PC-3 (cell line): ENCODE data around the gene DPH2. TPM values are rescaled to one million over a fixed set of nuclear protein-coding genes. Genes with fewer than 3 reads are reported as not detected.

ENCODE experiments used
- ATAC-seq: fragments of 200-7000 bp; cut with Tn5 transposase; 2 replicates; pipeline ENCODE4 v1.9.1; 2020; ENCODE audit warnings: mild to moderate bottlenecking, moderate library complexity
- BruUV-seq: library from RNA; stranded (reverse); fragments of 400-500 nt; replicated peaks from 2 replicates; lab custom pipeline; 2021; lab: Mats Ljungman, UMichigan
- CTCF ChIA-PET: fragments of 300-600 bp; sonication (Branson Sonifier 250); formaldehyde crosslinking; loops from one replicate; lab custom pipeline; 2022; ENCODE audit warnings: antibody characterized with exemption; lab: Charles Lee
- POLR2A ChIA-PET: fragments of 300-600 bp; sonication (Branson Sonifier 250); formaldehyde crosslinking; loops from one replicate; lab custom pipeline; 2022; ENCODE audit warnings: antibody characterized with exemption; ENCODE audit not compliant: unreplicated experiment; lab: Charles Lee
- DNase-seq: peaks from one replicate; pipeline ENCODE4 v3.0.0-alpha.2; 2015
- H2AFZ ChIP-seq: fragments of 300-600 bp; sonication (generic); 2 replicates; pipeline ENCODE4 v1.6.0; 2016; ENCODE audit warnings: antibody characterized with exemption, low read length
- H3F3A ChIP-seq: fragments of 300-600 bp; sonication (generic); one replicate; pipeline ENCODE4 v1.6.0; 2017; ENCODE audit warnings: antibody characterized with exemption, low read length, control low read depth, mild to moderate bottlenecking; ENCODE audit not compliant: unreplicated experiment
- H3K27ac ChIP-seq: fragments of 300-600 bp; sonication (generic); 2 replicates; pipeline ENCODE4 v1.5.1; 2016; ENCODE audit warnings: mild to moderate bottlenecking, low read length
- H3K27me3 ChIP-seq: fragments of 300-600 bp; sonication (generic); 2 replicates; pipeline ENCODE4 v1.6.1; 2016; ENCODE audit warnings: low read length, mixed read lengths
- H3K36me3 ChIP-seq: fragments of 300-600 bp; sonication (generic); 2 replicates; pipeline ENCODE4 v1.6.1; 2016; ENCODE audit warnings: low read depth, mixed run types, low read length, mixed read lengths
- H3K4me1 ChIP-seq: fragments of 300-600 bp; sonication (generic); 2 replicates; pipeline ENCODE4 v1.5.1; 2016; ENCODE audit warnings: low read length; ENCODE audit not compliant: insufficient read depth
- H3K4me2 ChIP-seq: fragments of 300-600 bp; sonication (generic); 2 replicates; pipeline ENCODE4 v1.6.0; 2016; ENCODE audit warnings: low read length
- H3K4me3 ChIP-seq: fragments of 300-600 bp; sonication (generic); 2 replicates; pipeline ENCODE4 v1.5.1; 2016; ENCODE audit warnings: mild to moderate bottlenecking, low read length, mixed read lengths
- H3K79me2 ChIP-seq: fragments of 300-600 bp; sonication (generic); 2 replicates; pipeline ENCODE4 v1.6.1; 2017; ENCODE audit warnings: low read length, mixed read lengths
- H3K9ac ChIP-seq: fragments of 300-600 bp; sonication (generic); 2 replicates; pipeline ENCODE4 v1.6.0; 2016; ENCODE audit warnings: mild to moderate bottlenecking, low read length
- H3K9me2 ChIP-seq: fragments of 300-600 bp; sonication (generic); replicated peaks from 2 replicates; pipeline ENCODE4 v1.6.1; 2016; ENCODE audit warnings: mixed run types, low read length, mixed read lengths
- H3K9me3 ChIP-seq: fragments of 300-600 bp; sonication (generic); 2 replicates; pipeline ENCODE4 v1.6.1; 2016; ENCODE audit warnings: low read length, mixed read lengths
- H4K20me1 ChIP-seq: fragments of 300-600 bp; sonication (generic); 2 replicates; pipeline ENCODE4 v1.6.1; 2016; ENCODE audit warnings: low read length, mixed read lengths
- EZH2 ChIP-seq: fragments of 300-600 bp; sonication (generic); IDR thresholded peaks from one replicate; pipeline ENCODE4 v1.6.1; 2017; ENCODE audit warnings: antibody characterized with exemption, mild to moderate bottlenecking, low read length; ENCODE audit not compliant: unreplicated experiment
- EZH2phosphoT487 ChIP-seq: fragments of 300-600 bp; sonication (generic); IDR thresholded peaks from 2 replicates; pipeline ENCODE4 v1.6.1; 2018; ENCODE audit warnings: mild to moderate bottlenecking, antibody characterized with exemption, low read length, borderline replicate concordance
- intact Hi-C: fragments of 100-400 bp; cut with micrococcal nuclease; formaldehyde crosslinking; loops from 2 replicates; pipeline ENCODE4 v1.9.0; 2023
- total RNA-seq: library from RNA; depleted of rRNA; stranded (reverse); fragments of >200 nt; gene quantifications from 2 replicates; pipeline ENCODE4 v1.2.3, GENCODE V29; 2014
- TF ChIP-seq, protein P1 (sequence below): fragments of 300-600 bp; sonication (generic); conservative IDR thresholded peaks from 2 replicates; pipeline ENCODE4 v1.5.1; 2017; ENCODE audit warnings: antibody characterized with exemption, low read depth, mild to moderate bottlenecking, low read length

The DPH2 gene
- total RNA-seq, 1 experiment from 2014 or later: 46.3 TPM

GRCh38 chr1:43949678-43950077 is 20.1 kb upstream of the DPH2 start:
- no peak for TF ChIP-seq EZH2phosphoT487
- no peak for TF ChIP-seq EZH2
- TF ChIP-seq, protein P1, sequence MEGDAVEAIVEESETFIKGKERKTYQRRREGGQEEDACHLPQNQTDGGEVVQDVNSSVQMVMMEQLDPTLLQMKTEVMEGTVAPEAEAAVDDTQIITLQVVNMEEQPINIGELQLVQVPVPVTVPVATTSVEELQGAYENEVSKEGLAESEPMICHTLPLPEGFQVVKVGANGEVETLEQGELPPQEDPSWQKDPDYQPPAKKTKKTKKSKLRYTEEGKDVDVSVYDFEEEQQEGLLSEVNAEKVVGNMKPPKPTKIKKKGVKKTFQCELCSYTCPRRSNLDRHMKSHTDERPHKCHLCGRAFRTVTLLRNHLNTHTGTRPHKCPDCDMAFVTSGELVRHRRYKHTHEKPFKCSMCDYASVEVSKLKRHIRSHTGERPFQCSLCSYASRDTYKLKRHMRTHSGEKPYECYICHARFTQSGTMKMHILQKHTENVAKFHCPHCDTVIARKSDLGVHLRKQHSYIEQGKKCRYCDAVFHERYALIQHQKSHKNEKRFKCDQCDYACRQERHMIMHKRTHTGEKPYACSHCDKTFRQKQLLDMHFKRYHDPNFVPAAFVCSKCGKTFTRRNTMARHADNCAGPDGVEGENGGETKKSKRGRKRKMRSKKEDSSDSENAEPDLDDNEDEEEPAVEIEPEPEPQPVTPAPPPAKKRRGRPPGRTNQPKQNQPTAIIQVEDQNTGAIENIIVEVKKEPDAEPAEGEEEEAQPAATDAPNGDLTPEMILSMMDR: no peak
- H3K4me2 ChIP-seq: no peak overlapping the region
- H4K20me1 ChIP-seq: no peaks in the 10 kb centered on the region
- H3K4me1 ChIP-seq: peaks cover 32% of the 10 kb centered on the region
- H3K9ac ChIP-seq: no peak overlapping the region
- H3K9me3 ChIP-seq: no peaks in the 10 kb centered on the region
- DNase-seq (no peak), ATAC-seq (no peak)
- H2AFZ ChIP-seq: no peak overlapping the region
- peaks cover 88% of the 10 kb centered on the region for H3K79me2 ChIP-seq
- ChIA-PET POLR2A (no interaction called here), CTCF (no interaction called here)
- no peak overlapping the region for H3K27ac ChIP-seq
- no peaks in the 10 kb centered on the region for H3K9me2 ChIP-seq
- BruUV-seq: no TSS peak
- H3K36me3 ChIP-seq: peaks cover 6% of the 10 kb centered on the region; the same call in 1 of the 2 replicates
- intact Hi-C loops: loop anchor here (5.0 kb wide), 1 partner anchor 242 kb away; the partner anchor contains the start of gene ST3GAL3
- H3K4me3 ChIP-seq: no peak overlapping the region
- no peaks in the 10 kb centered on the region for H3F3A ChIP-seq
- no peaks in the 10 kb centered on the region for H3K27me3 ChIP-seq

DNA sequence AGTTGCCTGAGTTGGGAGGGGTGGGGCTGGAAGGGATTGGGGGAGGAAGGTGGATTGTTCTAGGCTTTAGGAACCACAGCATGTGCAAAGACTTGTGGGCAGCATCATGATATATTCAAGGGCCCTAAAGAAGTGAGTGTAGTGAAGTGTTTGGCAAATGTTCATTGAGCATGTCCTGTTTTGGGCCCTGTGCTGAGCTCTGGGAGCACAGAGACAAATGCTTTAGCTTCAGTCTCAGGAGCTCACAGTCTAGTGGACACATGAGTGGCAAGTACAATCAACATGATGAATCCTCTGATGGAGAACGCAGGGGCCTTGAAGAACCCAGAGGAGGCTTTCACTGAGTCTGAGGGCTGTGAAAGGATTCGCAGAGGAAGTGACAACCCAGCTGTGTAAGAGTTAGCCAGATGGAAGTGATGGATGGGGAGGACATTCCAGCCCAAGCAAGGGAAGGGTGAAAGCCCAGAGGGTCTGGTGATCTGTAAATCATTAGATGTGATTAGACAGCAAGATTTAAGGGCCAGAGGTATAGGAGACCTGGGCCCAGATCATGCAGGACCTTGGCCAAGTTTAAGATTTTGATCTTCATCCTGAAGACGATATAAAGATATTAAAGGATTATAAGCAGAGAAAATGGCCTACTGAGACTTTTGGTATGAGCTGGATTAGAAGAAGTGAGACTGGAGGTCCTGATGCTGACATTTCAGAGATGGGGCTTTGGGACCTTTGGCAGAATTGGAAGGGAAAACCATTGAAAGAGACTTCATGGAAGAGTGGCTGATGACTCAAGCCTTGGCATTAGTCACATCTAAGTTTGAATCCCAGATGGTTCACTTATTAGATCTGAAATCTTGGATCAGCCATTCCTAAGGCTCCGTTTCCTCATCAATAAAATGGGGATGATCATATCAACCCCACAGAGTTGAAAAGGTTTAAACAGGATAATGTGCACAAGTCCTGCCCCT is 18.5 kb upstream of the DPH2 start:
- Histone ChIP-seq H2AFZ (no peak overlapping the region), H3K4me3 (no peak overlapping the region), H3K9me3 (no peaks in the 10 kb centered on the region), H3K27ac (no peak overlapping the region), H3K36me3 (peaks cover 6% of the 10 kb centered on the region; the same call in 1 of the 2 replicates), H3K4me1 (peaks cover 23% of the 10 kb centered on the region), H3K27me3 (no peaks in the 10 kb centered on the region), H3K4me2 (no peak overlapping the region), H3K9ac (no peak overlapping the region), H3F3A (no peaks in the 10 kb centered on the region), H4K20me1 (no peaks in the 10 kb centered on the region), H3K9me2 (no peaks in the 10 kb centered on the region), H3K79me2 (peaks cover 79% of the 10 kb centered on the region)
- TF ChIP-seq, protein P1: no peak
- TF ChIP-seq EZH2phosphoT487: no peak
- TF ChIP-seq EZH2: no peak
- no TSS peak for BruUV-seq
- CTCF ChIA-PET: no interaction called here
- peak; percentile 43 for DNase-seq
- POLR2A ChIA-PET: no interaction called here
- ATAC-seq: no peak
- intact Hi-C loops: no loop called here
